CD4-positive, alpha-beta T cell treated with Interleukin-21 for 1 hour (primary cell): ENCODE data around the gene MNAT1.
"Not testable (repeated sequence)": the region's sequence is repeated elsewhere in the genome, so short reads cannot be mapped to it uniquely, and the experiment has no call there.

ENCODE experiments used
- DNase-seq: peaks from one replicate; pipeline ENCODE4 v3.0.0-alpha.2; 2020

Gene MNAT1

GRCh38 chr14:60890636-60891035 lies 156.1 kb downstream of the MNAT1 start:
- DNase-seq, result not testable (repeated sequence)

- no peak for DNase-seq
These were observed 159.3 kb downstream of the MNAT1 start for GRCh38 chr14:60893911-60894310.

- no peak for DNase-seq
These were observed 169.8 kb downstream of the MNAT1 start for GRCh38 chr14:60904381-60904780.

- no peak for DNase-seq
These were observed 171.4 kb downstream of the MNAT1 start for GRCh38 chr14:60905923-60906322.

GRCh38 chr14:60915781-60916180 lies 181.2 kb downstream of the MNAT1 start:
- no peak for DNase-seq

- DNase-seq, result no peak
These were observed 187.5 kb downstream of the MNAT1 start for GRCh38 chr14:60922050-60922449.

- no peak for DNase-seq
These were observed 190.7 kb downstream of the MNAT1 start for GRCh38 chr14:60925286-60925685.

- no peak for DNase-seq
These were observed 191.4 kb downstream of the MNAT1 start for GRCh38 chr14:60926002-60926401.

GRCh38 chr14:60931218-60931617 lies 196.7 kb downstream of the MNAT1 start:
- no peak for DNase-seq

GRCh38 chr14:60933920-60934655 lies 199.5 kb downstream of the MNAT1 start:
- DNase-seq, result no peak

- no peak for DNase-seq
These were observed 200.8 kb downstream of the MNAT1 start for GRCh38 chr14:60935319-60935718.

- no peak for DNase-seq
These were observed 209.1 kb downstream of the MNAT1 start for GRCh38 chr14:60943637-60944032.

- no peak for DNase-seq
These were observed 209.6 kb downstream of the MNAT1 start for GRCh38 chr14:60944204-60944603.

- DNase-seq, result no peak
These were observed 211.4 kb downstream of the MNAT1 start for GRCh38 chr14:60945984-60946383.

GRCh38 chr14:60946773-60947172 lies 212.2 kb downstream of the MNAT1 start:
- no peak for DNase-seq

- no peak for DNase-seq
These were observed 217.3 kb downstream of the MNAT1 start for GRCh38 chr14:60951776-60952435.

GRCh38 chr14:60956202-60956601 lies 221.6 kb downstream of the MNAT1 start:
- DNase-seq, result no peak

GRCh38 chr14:60956632-60957031 lies 222.1 kb downstream of the MNAT1 start:
- DNase-seq, result no peak

- no peak for DNase-seq
These were observed 223.6 kb downstream of the MNAT1 start for GRCh38 chr14:60958146-60958545.

- no peak for DNase-seq
These were observed 229.2 kb downstream of the MNAT1 start for GRCh38 chr14:60963761-60964160.

GRCh38 chr14:60964904-60965303 lies 230.3 kb downstream of the MNAT1 start:
- no peak for DNase-seq

GRCh38 chr14:60965402-60965801 lies 230.8 kb downstream of the MNAT1 start:
- DNase-seq, result no peak

GRCh38 chr14:60968099-60968498 lies 233.5 kb downstream of the MNAT1 start:
- DNase-seq, result no peak

GRCh38 chr14:60968671-60969070 lies 234.1 kb downstream of the MNAT1 start:
- no peak for DNase-seq

GRCh38 chr14:60970146-60970545 lies 235.6 kb downstream of the MNAT1 start:
- no peak for DNase-seq
